IPS-15b (cell line): Measurements from ENCODE around the gene CAMK4.
"Not testable (repeated sequence)": the region's sequence is repeated elsewhere in the genome, so short reads cannot be mapped to it uniquely, and the experiment has no call there.

Experiments used
- H3K27me3 ChIP-seq: one replicate; pipeline ENCODE4 v1.6.1; 2013; ENCODE audit warnings: low read length; ENCODE audit not compliant: control insufficient read depth, insufficient read depth
- H3K36me3 ChIP-seq: one replicate; pipeline ENCODE4 v1.6.1; 2013; ENCODE audit warnings: low read length; ENCODE audit not compliant: control insufficient read depth, insufficient read depth
- H3K4me1 ChIP-seq: one replicate; pipeline ENCODE4 v1.6.1; 2013; ENCODE audit warnings: mild to moderate bottlenecking, low read length; ENCODE audit not compliant: control insufficient read depth, insufficient read depth
- H3K4me3 ChIP-seq: one replicate; pipeline ENCODE4 v1.5.1; 2013; ENCODE audit warnings: low read depth, low read length
- H3K9ac ChIP-seq: one replicate; pipeline ENCODE4 v1.6.1; 2013; ENCODE audit warnings: low read depth, mild to moderate bottlenecking, low read length
- H3K9me3 ChIP-seq: one replicate; pipeline ENCODE4 v1.6.1; 2013; ENCODE audit warnings: mild to moderate bottlenecking, low read length; ENCODE audit not compliant: control insufficient read depth, insufficient read depth

Gene CAMK4

GRCh38 chr5:111245654-111246053 lies 21.5 kb downstream of the CAMK4 start:
- Histone ChIP-seq H3K4me3 (no peak overlapping the region), H3K36me3 (no peaks in the 10 kb centered on the region), H3K27me3 (no peaks in the 10 kb centered on the region), H3K4me1 (no peaks in the 10 kb centered on the region), H3K9me3 (no peaks in the 10 kb centered on the region), H3K9ac (no peak overlapping the region)

GRCh38 chr5:111246459-111246858 lies 22.3 kb downstream of the CAMK4 start:
- Histone ChIP-seq H3K9ac (no peak overlapping the region), H3K4me3 (no peak overlapping the region), H3K4me1 (no peaks in the 10 kb centered on the region), H3K9me3 (no peaks in the 10 kb centered on the region), H3K27me3 (no peaks in the 10 kb centered on the region), H3K36me3 (no peaks in the 10 kb centered on the region)

- H3K4me1 ChIP-seq: no peaks in the 10 kb centered on the region
- no peak overlapping the region for H3K9ac ChIP-seq
- no peaks in the 10 kb centered on the region for H3K36me3 ChIP-seq
- no peaks in the 10 kb centered on the region for H3K27me3 ChIP-seq
- H3K4me3 ChIP-seq: no peak overlapping the region
- H3K9me3 ChIP-seq: no peaks in the 10 kb centered on the region
Observed at GRCh38 chr5:111248571-111248970, 24.4 kb downstream of the CAMK4 start.

- H3K4me3 ChIP-seq: no peak overlapping the region
- H3K36me3 ChIP-seq: no peaks in the 10 kb centered on the region
- H3K9me3 ChIP-seq: no peaks in the 10 kb centered on the region
- H3K27me3 ChIP-seq: no peaks in the 10 kb centered on the region
- H3K4me1 ChIP-seq: no peaks in the 10 kb centered on the region
- H3K9ac ChIP-seq: no peak overlapping the region
Observed at GRCh38 chr5:111251921-111252320, 27.7 kb downstream of the CAMK4 start.

- Histone ChIP-seq H3K4me1 (no peaks in the 10 kb centered on the region), H3K4me3 (no peak overlapping the region)
Observed at GRCh38 chr5:111252799-111253545, 28.8 kb downstream of the CAMK4 start.

GRCh38 chr5:111254613-111255012 lies 30.4 kb downstream of the CAMK4 start:
- H3K27me3 ChIP-seq: no peaks in the 10 kb centered on the region
- H3K9me3 ChIP-seq: no peaks in the 10 kb centered on the region
- H3K9ac ChIP-seq: no peak overlapping the region
- H3K36me3 ChIP-seq: no peaks in the 10 kb centered on the region
- H3K4me3 ChIP-seq: no peak overlapping the region
- no peaks in the 10 kb centered on the region for H3K4me1 ChIP-seq

More at GRCh38 chr5:111252799-111253545, 28.8 kb downstream of the CAMK4 start:
- Histone ChIP-seq H3K9ac (no peak overlapping the region), H3K36me3 (no peaks in the 10 kb centered on the region), H3K27me3 (no peaks in the 10 kb centered on the region), H3K9me3 (no peaks in the 10 kb centered on the region)

- no peaks in the 10 kb centered on the region for H3K36me3 ChIP-seq
- peaks cover 5% of the 10 kb centered on the region for H3K27me3 ChIP-seq
- no peaks in the 10 kb centered on the region for H3K4me1 ChIP-seq
- H3K4me3 ChIP-seq: no peak overlapping the region
- H3K9me3 ChIP-seq: no peaks in the 10 kb centered on the region
- H3K9ac ChIP-seq: no peak overlapping the region
Observed at GRCh38 chr5:111255169-111255568, 31.0 kb downstream of the CAMK4 start.

GRCh38 chr5:111256128-111256527 lies 31.9 kb downstream of the CAMK4 start:
- no peak overlapping the region for H3K9ac ChIP-seq
- H3K36me3 ChIP-seq: no peaks in the 10 kb centered on the region
- H3K27me3 ChIP-seq: peaks cover 15% of the 10 kb centered on the region
- no peak overlapping the region for H3K4me3 ChIP-seq
- no peaks in the 10 kb centered on the region for H3K4me1 ChIP-seq
- no peaks in the 10 kb centered on the region for H3K9me3 ChIP-seq

GRCh38 chr5:111257610-111258009 lies 33.4 kb downstream of the CAMK4 start:
- H3K27me3 ChIP-seq: peaks cover 24% of the 10 kb centered on the region
- H3K36me3 ChIP-seq, H3K4me1 ChIP-seq, H3K4me3 ChIP-seq, H3K9me3 ChIP-seq, H3K9ac ChIP-seq: not testable (repeated sequence)

GRCh38 chr5:111259636-111260035 lies 35.5 kb downstream of the CAMK4 start:
- no peaks in the 10 kb centered on the region for H3K9me3 ChIP-seq
- H3K4me3 ChIP-seq: no peak overlapping the region
- H3K36me3 ChIP-seq: no peaks in the 10 kb centered on the region
- H3K9ac ChIP-seq: no peak overlapping the region
- H3K4me1 ChIP-seq: no peaks in the 10 kb centered on the region
- peaks cover 42% of the 10 kb centered on the region for H3K27me3 ChIP-seq

- Histone ChIP-seq H3K27me3 (peaks cover 42% of the 10 kb centered on the region), H3K9me3 (no peaks in the 10 kb centered on the region), H3K9ac (no peak overlapping the region), H3K36me3 (no peaks in the 10 kb centered on the region), H3K4me3 (no peak overlapping the region), H3K4me1 (no peaks in the 10 kb centered on the region)
Observed at GRCh38 chr5:111261610-111262009, 37.4 kb downstream of the CAMK4 start.

- H3K27me3 ChIP-seq: peaks cover 42% of the 10 kb centered on the region
- no peaks in the 10 kb centered on the region for H3K36me3 ChIP-seq
- H3K9ac ChIP-seq: no peak overlapping the region
- H3K9me3 ChIP-seq: no peaks in the 10 kb centered on the region
- H3K4me1 ChIP-seq: no peaks in the 10 kb centered on the region
- H3K4me3 ChIP-seq: no peak overlapping the region
Observed at GRCh38 chr5:111262153-111262552, 38.0 kb downstream of the CAMK4 start.
